HG03060 (cell line): ENCODE measurements around the gene SND1.

Experiments used
- ATAC-seq: cut with Tn5 transposase; IDR thresholded peaks from one replicate; pipeline ENCODE4 v1.9.1; 2021; ENCODE audit warnings: low read depth, moderate number of reproducible peaks; ENCODE audit not compliant: unreplicated experiment

Gene SND1

GRCh38 chr7:128074336-128074735 is 422.3 kb downstream of the SND1 start:
- no peak for ATAC-seq

GRCh38 chr7:128074736-128075135 is 422.7 kb downstream of the SND1 start:
- ATAC-seq = no peak

- ATAC-seq = no peak
Observed at GRCh38 chr7:128075242-128076095, 423.5 kb downstream of the SND1 start.

DNA sequence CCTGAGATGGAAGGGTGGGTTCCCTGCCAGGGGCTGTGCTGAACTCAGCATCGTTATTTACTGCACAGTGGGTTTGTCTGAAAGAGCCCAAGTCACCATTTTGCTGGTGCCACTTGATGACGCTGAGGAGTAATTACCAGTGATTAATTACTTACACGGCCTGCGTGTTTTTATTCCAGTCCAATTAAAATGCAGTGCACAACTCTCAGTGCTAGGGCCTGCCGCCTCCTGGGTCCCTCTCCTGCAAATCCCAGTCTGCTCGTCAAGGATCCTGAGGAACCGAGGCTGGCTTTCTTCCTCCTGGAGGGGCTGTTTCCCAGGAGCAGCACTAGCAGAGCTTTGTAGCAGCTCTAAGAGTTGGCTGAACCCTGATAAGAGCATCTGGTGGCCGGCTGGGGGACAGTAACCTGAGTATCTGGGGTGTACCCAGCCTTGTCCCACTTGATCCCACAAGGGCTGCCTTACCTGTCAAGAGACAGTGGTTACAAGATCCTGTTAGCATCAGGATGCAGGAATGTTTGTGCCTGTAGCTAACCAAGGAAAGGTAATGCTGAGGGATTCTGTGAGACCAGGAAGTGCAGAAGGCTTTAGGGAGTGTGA is 424.3 kb downstream of the SND1 start:
- no peak for ATAC-seq

- no peak for ATAC-seq
Observed at GRCh38 chr7:128076796-128077271, 424.8 kb downstream of the SND1 start.

DNA sequence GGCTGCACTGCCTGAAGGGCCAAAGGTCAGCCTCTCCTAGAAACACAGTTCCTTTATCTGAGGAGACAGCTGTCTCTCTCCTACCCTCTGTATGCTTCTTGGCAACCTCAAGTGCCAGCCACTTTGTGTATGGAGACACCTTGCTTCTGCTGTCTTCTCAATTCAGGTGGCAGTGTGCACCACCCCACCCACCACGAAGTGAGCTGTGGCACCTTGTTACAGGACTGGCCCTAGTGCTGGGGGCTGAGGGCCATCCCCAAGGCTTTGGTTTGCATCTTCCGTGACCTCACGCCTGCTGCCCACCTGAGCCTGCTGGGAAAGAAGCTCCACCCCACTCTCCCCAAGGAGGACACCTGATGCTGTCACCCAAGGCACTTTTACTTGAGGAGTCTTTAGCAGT is 426.3 kb downstream of the SND1 start:
- no peak for ATAC-seq

- no peak for ATAC-seq
Observed at GRCh38 chr7:128080169-128080568, 428.2 kb downstream of the SND1 start.

DNA sequence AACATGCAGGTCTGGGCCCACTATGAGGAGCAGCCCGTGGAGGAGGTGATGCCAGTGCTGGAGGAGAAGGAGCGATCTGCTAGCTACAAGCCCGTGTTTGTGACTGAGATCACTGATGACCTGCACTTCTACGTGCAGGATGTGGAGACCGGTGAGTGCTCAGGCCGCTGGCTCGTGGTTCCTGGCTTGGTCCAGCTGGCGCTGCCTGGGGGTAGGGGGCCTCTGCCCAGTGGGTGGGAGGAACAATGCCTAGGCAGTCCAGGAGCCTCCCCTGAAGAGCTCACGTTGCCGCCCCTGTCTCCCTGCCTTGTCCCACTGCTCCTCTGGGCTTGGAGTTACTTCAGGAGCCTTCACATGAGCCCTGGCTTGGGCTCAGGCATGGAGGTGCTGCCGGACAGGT is 429.4 kb downstream of the SND1 start:
- ATAC-seq = no peak

- ATAC-seq = no peak
Observed at GRCh38 chr7:128081808-128082207, 429.8 kb downstream of the SND1 start.

GRCh38 chr7:128082431-128082830 is 430.4 kb downstream of the SND1 start:
- ATAC-seq = no peak

- no peak for ATAC-seq
Observed at GRCh38 chr7:128084896-128085608, 433.1 kb downstream of the SND1 start.

- no peak for ATAC-seq
Observed at GRCh38 chr7:128090492-128090891, 438.5 kb downstream of the SND1 start.

GRCh38 chr7:128091106-128091505 is 439.1 kb downstream of the SND1 start:
- ATAC-seq = no peak

GRCh38 chr7:128092221-128092620 is 440.2 kb downstream of the SND1 start:
- no peak for ATAC-seq

DNA sequence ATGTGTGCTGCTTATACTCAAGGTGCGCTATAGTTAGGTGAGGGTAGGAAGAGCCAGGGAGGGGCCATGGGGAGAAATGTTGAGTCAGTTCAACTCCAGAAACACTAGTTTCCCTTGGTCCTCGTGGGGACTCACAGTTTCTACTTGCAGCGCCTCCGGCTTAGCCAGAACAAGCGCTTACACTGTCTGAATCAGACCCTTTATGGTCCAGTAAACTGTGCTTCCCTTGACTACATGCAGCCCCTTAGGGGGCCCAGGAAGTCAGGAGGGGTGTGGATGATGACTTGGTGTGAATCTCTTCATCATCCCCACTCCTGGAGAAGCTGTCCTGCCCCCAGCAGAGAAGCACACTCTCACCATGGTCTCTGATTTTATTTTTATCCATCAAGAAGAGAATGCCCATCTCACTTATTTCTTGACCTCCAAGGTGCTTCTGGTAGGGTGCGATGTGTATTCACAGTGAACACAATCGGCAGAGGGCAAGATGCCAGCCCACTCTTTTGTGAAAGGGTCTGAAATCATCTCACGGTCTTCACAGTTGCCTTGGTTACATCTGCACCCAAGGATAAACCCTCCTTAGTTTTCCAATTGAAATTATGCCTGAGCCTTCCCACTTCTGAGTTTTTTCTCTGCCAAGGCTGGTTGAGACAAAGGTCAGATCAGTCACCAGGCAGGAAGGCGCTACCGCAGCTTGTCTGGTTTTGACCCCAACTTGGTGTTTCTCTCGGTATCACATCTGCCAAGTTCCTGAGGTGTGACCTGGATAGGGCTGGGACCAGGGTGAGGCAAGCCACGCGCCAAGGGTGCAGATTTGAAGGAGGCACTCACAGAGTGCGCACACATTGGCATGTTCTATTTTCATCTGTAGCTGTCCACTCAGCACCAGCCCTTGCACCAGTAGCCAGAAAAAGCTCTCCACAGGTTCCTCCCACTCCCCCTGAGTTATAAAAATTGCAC is 441.9 kb downstream of the SND1 start:
- ATAC-seq = no peak

DNA sequence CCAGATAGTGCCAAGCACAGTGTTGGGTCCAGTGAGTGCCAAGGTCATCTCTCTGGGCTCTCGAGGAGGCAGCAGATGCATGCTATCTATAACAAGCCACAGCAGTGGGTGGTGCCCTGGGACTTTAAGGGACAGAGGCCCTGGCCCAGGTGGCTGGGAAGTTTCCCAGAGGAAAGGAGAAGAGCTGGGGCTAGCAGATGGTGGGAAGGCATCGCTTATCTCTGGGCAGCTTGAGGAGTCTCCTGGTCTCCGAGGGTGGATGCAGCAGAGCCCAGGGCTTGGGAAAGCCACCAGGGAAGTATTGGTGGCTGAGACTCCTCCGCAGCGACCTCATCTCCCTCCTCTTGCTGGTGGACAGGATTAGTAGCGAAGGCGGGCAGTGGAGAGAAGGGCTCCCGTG is 442.7 kb downstream of the SND1 start:
- no peak for ATAC-seq

DNA sequence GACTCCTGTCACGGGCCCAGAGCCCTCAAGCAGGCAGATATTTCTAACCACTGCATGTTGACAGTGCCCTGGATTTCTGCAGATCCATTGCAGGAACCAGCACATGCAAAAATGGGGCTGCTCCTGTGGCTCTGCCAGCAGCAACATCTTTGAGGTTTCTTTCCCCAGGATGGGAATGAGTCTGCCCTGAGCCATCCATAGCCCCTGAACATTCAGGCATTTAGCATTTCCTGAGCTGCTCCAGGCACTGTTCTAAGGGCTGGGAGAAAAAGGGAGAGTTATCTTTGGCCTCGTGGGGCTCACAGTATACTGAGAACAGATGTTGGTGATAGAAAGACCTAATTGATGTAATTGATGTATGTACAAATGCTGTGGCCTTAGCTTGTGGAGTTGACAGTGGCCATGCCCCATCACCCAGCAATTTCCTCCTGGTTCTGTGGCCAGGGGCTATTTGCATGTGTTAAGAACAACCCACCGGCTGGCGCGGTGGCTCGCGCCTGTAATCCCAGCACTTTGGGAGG is 445.3 kb downstream of the SND1 start:
- ATAC-seq = no peak

DNA sequence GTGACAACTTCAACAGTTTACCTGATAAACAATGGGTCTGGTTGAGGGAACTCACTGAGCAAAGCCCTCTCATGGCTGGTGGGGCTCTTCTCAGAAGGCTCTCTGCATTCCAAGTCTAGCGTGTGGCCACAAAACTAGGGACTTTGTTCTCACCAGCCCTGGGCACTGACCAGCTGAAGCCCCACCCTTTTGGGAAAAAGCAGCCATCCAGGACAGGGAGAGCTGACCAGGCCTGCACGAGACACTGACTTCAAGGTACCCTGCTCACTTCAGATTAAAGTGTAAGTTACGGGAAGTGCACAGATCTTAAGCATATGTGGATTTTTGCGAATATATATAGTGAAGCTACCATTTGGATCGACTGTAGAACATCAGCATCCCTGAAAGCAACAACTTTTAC is 446.6 kb downstream of the SND1 start:
- no peak for ATAC-seq

GRCh38 chr7:128099204-128099671 is 447.2 kb downstream of the SND1 start:
- ATAC-seq = no peak
